GM13977 (cell line): Measurements from ENCODE around the gene THY1.

Experiments
- DNase-seq: peaks from one replicate; pipeline ENCODE4 v3.0.0; 2012; ENCODE audit warnings: low spot score
- CTCF ChIP-seq: IDR thresholded peaks from 2 replicates; pipeline ENCODE4 v1.5.1; 2012; ENCODE audit warnings: mild to moderate bottlenecking, control low read depth; ENCODE audit not compliant: insufficient read depth; ENCODE audit errors: extremely low read depth, missing control alignments
- in situ Hi-C: fragments of 300-500 bp; cut with MboI; formaldehyde crosslinking; loops from one replicate; pipeline ENCODE4 v1.12.0; 2022; ENCODE audit warnings: low sequenced_read_pairs, low pct_unique_long_range_greater_than_20kb, mixed read lengths, inconsistent platforms; ENCODE audit not compliant: unreplicated experiment

Gene THY1

GRCh38 chr11:119371778-119372182 lies 51.2 kb downstream of the THY1 start:
- TF ChIP-seq CTCF: no peak
- DNase-seq: no peak
- in situ Hi-C loops: no loop called here

- no peak for DNase-seq
- in situ Hi-C loops: no loop called here
- no peak for TF ChIP-seq CTCF
Observed at GRCh38 chr11:119371067-119371601, 51.8 kb downstream of the THY1 start.

- in situ Hi-C loops: no loop called here
Observed at GRCh38 chr11:119370486-119371046, 52.4 kb downstream of the THY1 start.

DNA sequence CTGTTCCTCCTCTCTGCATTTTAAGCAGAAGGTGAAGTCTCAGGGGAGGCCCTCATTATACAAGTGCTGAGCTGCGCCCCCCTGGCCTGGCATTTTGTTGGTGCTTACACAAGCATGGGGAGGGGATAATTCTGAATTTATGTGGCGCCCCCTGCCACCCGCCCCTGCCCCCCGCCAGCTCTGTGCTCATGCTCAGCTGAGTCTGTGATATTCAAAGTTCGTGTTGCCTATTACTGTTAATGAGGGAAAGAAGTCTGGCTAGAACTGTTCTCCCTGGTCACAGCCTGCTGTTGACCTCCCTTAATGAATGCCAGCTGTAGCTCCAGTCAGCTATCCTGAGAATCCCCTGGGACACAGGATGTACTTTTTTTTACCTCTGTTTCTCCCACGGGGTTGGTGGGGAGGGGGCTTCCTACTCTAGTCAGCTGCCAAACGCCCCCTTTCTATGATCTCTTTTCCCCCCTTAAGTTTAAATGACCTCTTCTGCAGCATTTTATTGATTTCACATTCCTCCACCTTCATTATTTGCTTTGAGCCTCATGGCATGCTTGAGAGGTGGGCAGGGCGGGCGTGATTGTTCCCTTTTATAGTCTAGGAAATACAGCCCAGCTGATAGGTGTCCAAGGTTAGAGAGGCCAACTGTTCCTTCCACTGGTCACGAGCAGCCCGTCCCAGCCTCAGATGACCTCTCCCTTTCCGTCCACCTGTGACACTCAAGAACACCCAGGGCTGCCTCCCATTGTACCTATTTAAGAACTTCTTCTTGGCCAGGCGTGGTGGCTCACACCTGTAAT lies 53.6 kb downstream of the THY1 start:
- no peak for DNase-seq
- no peak for TF ChIP-seq CTCF
- in situ Hi-C loops: no loop called here

More at GRCh38 chr11:119370486-119371046, 52.4 kb downstream of the THY1 start:
- no peak for TF ChIP-seq CTCF
- DNase-seq: no peak

DNA sequence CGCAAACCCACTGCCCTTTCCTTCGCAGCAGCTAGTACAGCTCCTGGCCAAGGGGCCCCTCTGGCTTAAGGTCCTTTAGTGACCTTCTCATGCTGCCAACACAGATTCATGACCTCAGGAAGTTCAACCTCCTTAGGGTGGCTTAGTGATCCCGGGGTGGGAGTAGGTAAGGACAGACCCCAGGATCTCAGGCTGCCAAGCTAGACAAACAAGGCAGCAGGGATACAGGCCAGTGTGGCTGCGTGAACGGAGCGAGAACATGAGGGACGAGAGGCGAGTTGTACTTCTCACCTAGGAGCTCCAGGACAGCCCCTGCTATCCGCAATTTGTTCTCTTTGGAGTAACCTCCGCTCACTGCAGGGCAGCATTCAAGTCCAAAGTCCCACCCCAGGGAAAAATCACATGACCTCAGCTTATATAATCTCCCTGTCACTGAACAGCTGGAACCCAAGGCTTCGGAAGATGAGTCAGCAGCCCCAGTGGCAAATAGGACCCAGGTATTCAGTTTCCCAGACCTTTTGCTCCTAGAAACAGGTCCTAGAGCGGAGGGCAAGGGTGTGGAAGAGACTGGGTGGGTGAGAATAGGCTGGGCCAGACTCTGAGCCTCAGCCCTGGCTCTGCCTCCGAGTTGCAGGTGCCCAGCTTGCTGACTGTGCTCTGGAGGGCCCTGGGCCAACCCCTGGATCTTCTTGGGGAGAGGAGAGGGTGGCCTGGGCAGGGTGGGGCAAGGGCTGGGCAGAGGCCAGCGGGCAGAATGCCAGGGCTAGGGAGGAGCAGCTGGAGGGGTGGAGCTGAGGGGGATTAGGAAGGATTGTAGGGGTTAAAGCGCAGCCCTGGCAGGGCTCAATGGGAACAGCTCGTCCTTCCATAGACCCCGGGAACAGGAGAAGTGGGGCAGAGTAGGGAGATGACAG lies 54.6 kb downstream of the THY1 start:
- no peak for TF ChIP-seq CTCF
- in situ Hi-C loops: no loop called here
- no peak for DNase-seq

GRCh38 chr11:119367661-119368120 lies 55.3 kb downstream of the THY1 start:
- in situ Hi-C loops: no loop called here
- TF ChIP-seq CTCF: no peak
- no peak for DNase-seq
